DOHH2 (cell line): ENCODE data around the gene PRDM10.

Experiments used
- EZH2phosphoT487 ChIP-seq: fragments of 200-600 bp; sonication (generic); IDR thresholded peaks from 2 replicates; pipeline ENCODE4 v1.6.1; 2017; ENCODE audit warnings: borderline replicate concordance, mild to moderate bottlenecking, antibody characterized with exemption, low read length, moderate library complexity, mixed read lengths
- TF ChIP-seq, protein P1 (sequence below): fragments of 200-600 bp; sonication (generic); IDR thresholded peaks from one replicate; pipeline ENCODE4 v1.5.1; 2014; ENCODE audit warnings: antibody characterized with exemption, mild to moderate bottlenecking, low read depth, low read length; ENCODE audit not compliant: poor library complexity, severe bottlenecking

DNA sequence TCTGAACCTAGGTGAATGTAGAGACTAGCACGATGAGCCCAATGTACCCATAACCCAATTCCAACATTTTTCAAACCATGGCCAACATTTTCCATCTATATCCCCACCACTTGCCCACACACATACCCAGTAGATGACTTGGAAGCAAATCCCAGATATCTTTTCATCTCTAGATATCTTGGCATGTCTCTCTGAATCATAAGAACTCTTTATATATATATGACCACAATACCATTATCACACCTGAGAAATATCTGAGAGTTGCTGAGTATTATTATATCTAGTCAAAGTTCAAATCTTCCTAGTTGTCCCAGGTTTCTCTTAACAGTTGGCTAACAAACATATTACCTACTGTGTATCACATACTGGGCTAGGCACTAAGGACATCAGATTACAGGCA is 69.4 kb downstream of the PRDM10 start:
- TF ChIP-seq, protein P1, sequence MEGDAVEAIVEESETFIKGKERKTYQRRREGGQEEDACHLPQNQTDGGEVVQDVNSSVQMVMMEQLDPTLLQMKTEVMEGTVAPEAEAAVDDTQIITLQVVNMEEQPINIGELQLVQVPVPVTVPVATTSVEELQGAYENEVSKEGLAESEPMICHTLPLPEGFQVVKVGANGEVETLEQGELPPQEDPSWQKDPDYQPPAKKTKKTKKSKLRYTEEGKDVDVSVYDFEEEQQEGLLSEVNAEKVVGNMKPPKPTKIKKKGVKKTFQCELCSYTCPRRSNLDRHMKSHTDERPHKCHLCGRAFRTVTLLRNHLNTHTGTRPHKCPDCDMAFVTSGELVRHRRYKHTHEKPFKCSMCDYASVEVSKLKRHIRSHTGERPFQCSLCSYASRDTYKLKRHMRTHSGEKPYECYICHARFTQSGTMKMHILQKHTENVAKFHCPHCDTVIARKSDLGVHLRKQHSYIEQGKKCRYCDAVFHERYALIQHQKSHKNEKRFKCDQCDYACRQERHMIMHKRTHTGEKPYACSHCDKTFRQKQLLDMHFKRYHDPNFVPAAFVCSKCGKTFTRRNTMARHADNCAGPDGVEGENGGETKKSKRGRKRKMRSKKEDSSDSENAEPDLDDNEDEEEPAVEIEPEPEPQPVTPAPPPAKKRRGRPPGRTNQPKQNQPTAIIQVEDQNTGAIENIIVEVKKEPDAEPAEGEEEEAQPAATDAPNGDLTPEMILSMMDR, result no peak
- TF ChIP-seq EZH2phosphoT487, result no peak
